B cell (primary cell): ENCODE results near the gene GLMN. TPM values are rescaled to one million over a fixed set of nuclear protein-coding genes. Genes with fewer than 3 reads are reported as not detected.
"Not testable (repeated sequence)": the region's sequence is repeated elsewhere in the genome, so short reads cannot be mapped to it uniquely, and the experiment has no call there.

Experiments
- ATAC-seq: fragments of 200-7000 bp; cut with Tn5 transposase; one replicate; pipeline ENCODE4 v1.10.0; 2021; ENCODE audit warnings: low read depth, mild to moderate bottlenecking, moderate number of reproducible peaks, moderate library complexity
- CTCF ChIA-PET: fragments of 350-600 bp; sonication (Branson Sonifier 250); formaldehyde crosslinking; loops from one replicate; lab custom pipeline; 2021; ENCODE audit warnings: antibody characterized with exemption, inconsistent platforms; lab: Charles Lee
- POLR2A ChIA-PET: fragments of 350-600 bp; sonication (Branson Sonifier 250); formaldehyde crosslinking; loops from one replicate; lab custom pipeline; 2021; ENCODE audit warnings: antibody characterized with exemption; lab: Charles Lee
- DNase-seq: peaks from one replicate; pipeline ENCODE4 v3.0.0; 2013
- H2AFZ ChIP-seq: 2 replicates; pipeline ENCODE4 v1.6.1; 2012; ENCODE audit warnings: mild to moderate bottlenecking, low read depth, low read length; ENCODE audit not compliant: insufficient read depth, poor library complexity, severe bottlenecking
- H3K27ac ChIP-seq, 2 donors: 1 replicate in 1 of 2; 2 replicates in 1 of 2; pipeline ENCODE4 v1.5.1; 2012 to 2013; ENCODE audit warnings: low read length in 2 of 2, mild to moderate bottlenecking in 2 of 2, moderate library complexity in 1 of 2
- H3K27me3 ChIP-seq, 4 experiments: fragments of 200-600 bp in 1 of 4; sonication (generic) in 1 of 4; replicated peaks in 1 of 4; 1 replicate in 2 of 4; 2 replicates in 2 of 4; pipeline versions ENCODE4 v1.6.1 to v1.7.0; 2013 to 2016; ENCODE audit warnings: low read length in 3 of 4, mild to moderate bottlenecking in 2 of 4, mixed read lengths in 1 of 4, moderate library complexity in 1 of 4; ENCODE audit not compliant: insufficient read depth in 4 of 4, control insufficient read depth in 3 of 4; ENCODE audit errors: control extremely low read depth in 1 of 4
- H3K36me3 ChIP-seq, 2 experiments: replicated peaks in 1 of 2; 1 replicate in 1 of 2; 2 replicates in 1 of 2; pipeline versions ENCODE4 v1.6.1 to v1.7.1; 2013; ENCODE audit warnings: low read length in 1 of 2; ENCODE audit not compliant: insufficient read depth in 2 of 2, control insufficient read depth in 1 of 2; ENCODE audit errors: control extremely low read depth in 1 of 2, extremely low read depth in 1 of 2
- H3K4me1 ChIP-seq, 2 donors: fragments of 200-600 bp in 1 of 2; sonication (generic) in 1 of 2; 1 replicate in 1 of 2; 2 replicates in 1 of 2; pipeline versions ENCODE4 v1.5.1 to v1.6.1; 2013 to 2017; ENCODE audit warnings: low read length in 2 of 2; ENCODE audit not compliant: control insufficient read depth in 2 of 2, insufficient read depth in 2 of 2
- H3K4me2 ChIP-seq: replicated peaks from 2 replicates; pipeline ENCODE3; 2012; ENCODE audit warnings: mild to moderate bottlenecking, low read depth, low read length; ENCODE audit not compliant: poor library complexity, severe bottlenecking
- H3K4me3 ChIP-seq, 5 experiments: fragments of 200-600 bp in 1 of 5; sonication (generic) in 1 of 5; 1 replicate in 3 of 5; 2 replicates in 2 of 5; pipeline versions ENCODE4 v1.5.1 to v1.7.0; 2011 to 2016; ENCODE audit warnings: low read length in 4 of 5, mild to moderate bottlenecking in 4 of 5, low read depth in 2 of 5, control low read depth in 1 of 5, moderate library complexity in 1 of 5; ENCODE audit not compliant: insufficient read depth in 1 of 5; ENCODE audit errors: control extremely low read depth in 1 of 5, extremely low read depth in 1 of 5
- H3K79me2 ChIP-seq: fragments of 200-600 bp; sonication (generic); one replicate; pipeline ENCODE4 v1.6.0; 2016; ENCODE audit warnings: low read length; ENCODE audit not compliant: control insufficient read depth, insufficient read depth
- H3K9ac ChIP-seq: fragments of 200-600 bp; sonication (generic); 2 replicates; pipeline ENCODE4 v1.6.1; 2017; ENCODE audit warnings: mild to moderate bottlenecking, low read length, moderate library complexity
- H3K9me3 ChIP-seq, 3 donors: one replicate each; pipeline versions ENCODE4 v1.6.1 to v1.7.1; 2013; ENCODE audit warnings: low read length in 2 of 3; ENCODE audit not compliant: control insufficient read depth in 2 of 3, insufficient read depth in 1 of 3; ENCODE audit errors: control extremely low read depth in 1 of 3
- H4K20me1 ChIP-seq: 2 replicates; pipeline ENCODE4 v1.6.0; 2012; ENCODE audit warnings: mild to moderate bottlenecking, low read length; ENCODE audit not compliant: insufficient read depth, control insufficient read depth, poor library complexity, severe bottlenecking
- H3K27ac Mint-ChIP-seq: one replicate; pipeline ENCODE4 v1.8.0; 2021; ENCODE audit warnings: mixed read lengths
- H3K27me3 Mint-ChIP-seq: one replicate; pipeline ENCODE4 v1.8.0; 2021; ENCODE audit warnings: mixed read lengths
- H3K4me1 Mint-ChIP-seq: one replicate; pipeline ENCODE4 v1.8.0; 2021; ENCODE audit warnings: mixed read lengths
- H3K4me3 Mint-ChIP-seq: one replicate; pipeline ENCODE4 v1.8.0; 2021; ENCODE audit warnings: mixed read lengths
- H3K9me3 Mint-ChIP-seq: one replicate; pipeline ENCODE4 v1.8.0; 2022; ENCODE audit warnings: mixed read lengths; ENCODE audit not compliant: insufficient read depth
- EZH2 ChIP-seq: IDR thresholded peaks from 2 replicates; pipeline ENCODE4 v1.6.1; 2012; ENCODE audit warnings: borderline replicate concordance, low read depth, mild to moderate bottlenecking, moderate library complexity, low read length; ENCODE audit not compliant: insufficient read depth, poor library complexity, severe bottlenecking
- WGBS: methylation state at CpG from one replicate; pipeline ENCODE4 v1.1.5; 2013; ENCODE audit warnings: missing lambda C conversion rate; ENCODE audit not compliant: insufficient coverage; 5-methylcytosine and 5-hydroxymethylcytosine counted together
- intact Hi-C: fragments of 100-400 bp; cut with micrococcal nuclease; formaldehyde crosslinking; loops from one replicate; pipeline ENCODE4 v1.10.0; 2022
- polyA plus RNA-seq: library from polyadenylated mRNA; depleted of rRNA; stranded (reverse); fragments of >200 nt; gene quantifications from 2 replicates; pipeline ENCODE4 v1.2.3, GENCODE V29; 2012
- total RNA-seq, 2 donors: library from RNA; stranded (reverse); fragments of 120-200 nt in 1 of 2; gene quantifications; 1 replicate in 1 of 2; 2 replicates in 1 of 2; pipeline versions ENCODE4 v1.2.3 to v1.2.4, GENCODE V29; 2013 to 2022
- TF ChIP-seq, protein P1 (sequence below): fragments of 200-600 bp; IDR thresholded peaks from one replicate; pipeline ENCODE4 v1.8.0; 2022; ENCODE audit warnings: antibody characterized with exemption, mild to moderate bottlenecking

Gene GLMN
- total and polyA plus RNA-seq, 2 donors (not counting 1 experiment from before 2014, with no cell fraction given) = 2.8 to 13.6 TPM

DNA sequence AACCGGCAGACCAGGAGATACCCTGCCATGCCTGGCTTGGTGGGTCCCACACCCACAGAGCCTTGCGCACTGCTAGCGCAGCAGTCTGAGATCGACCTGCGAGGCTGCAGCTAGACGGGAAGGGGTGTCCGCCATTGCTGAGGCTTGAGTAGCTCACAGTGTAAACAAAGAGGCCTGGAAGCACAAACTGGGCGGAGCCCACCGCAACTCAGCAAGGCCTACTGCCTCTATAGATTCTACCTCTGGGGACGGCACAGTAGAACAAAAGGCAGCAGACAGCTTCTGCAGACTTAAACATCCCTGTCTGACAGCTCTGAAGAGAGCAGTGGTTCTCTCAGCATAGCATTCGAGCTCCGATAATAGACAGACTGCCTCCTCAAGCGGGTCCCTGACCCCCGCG is 19.0 kb downstream of the GLMN start:
- H3K4me1 ChIP-seq, H3K27ac Mint-ChIP-seq, H4K20me1 ChIP-seq, DNase-seq, H3K4me3 Mint-ChIP-seq, H3K4me2 ChIP-seq, H3K4me1 Mint-ChIP-seq, intact Hi-C loops, H3K27me3 Mint-ChIP-seq, H3K9me3 Mint-ChIP-seq, H3K27ac ChIP-seq, CTCF ChIA-PET, H3K27me3 ChIP-seq, H3K9ac ChIP-seq, H3K4me3 ChIP-seq, POLR2A ChIA-PET, ATAC-seq, H3K79me2 ChIP-seq, H3K9me3 ChIP-seq, H2AFZ ChIP-seq: not testable (repeated sequence)
- 97% methylated on average over 15 of the region's 15 CpGs for WGBS
- peaks cover 0 to 32% of the 10 kb centered on the region in 2 experiments for H3K36me3 ChIP-seq

DNA sequence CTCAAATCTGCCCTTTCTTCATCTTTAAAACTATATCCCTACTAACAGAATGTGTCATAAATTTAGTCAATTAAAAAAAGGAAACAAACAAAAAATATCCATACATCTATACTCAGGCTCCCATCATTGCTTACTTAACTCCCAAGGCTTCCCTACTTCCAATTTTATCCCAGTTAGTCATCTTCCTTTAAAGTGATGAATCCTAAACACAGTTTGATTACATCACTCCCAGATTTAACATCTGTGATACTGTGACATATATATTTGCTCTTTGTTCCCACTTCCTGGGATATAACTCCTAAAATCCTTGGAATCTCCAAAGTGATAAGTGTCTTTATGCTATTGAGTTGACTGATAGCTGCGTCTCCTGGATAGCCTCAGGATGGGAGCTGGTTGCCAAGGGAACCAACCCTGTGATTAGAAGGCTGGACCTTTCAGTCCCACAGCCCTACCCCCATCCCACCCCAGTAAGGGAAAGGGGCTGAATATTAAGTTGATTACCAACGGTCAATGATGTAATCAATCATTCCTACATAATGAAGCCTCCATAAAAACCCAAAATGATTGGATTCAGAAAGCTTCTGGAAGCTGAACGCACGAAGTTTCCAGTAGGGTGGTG is 21.6 kb downstream of the GLMN start:
- no peaks in the 10 kb centered on the region for H3K27me3 Mint-ChIP-seq
- Histone ChIP-seq H3K4me3 (no peak overlapping the region), H3K27me3 (no peaks in the 10 kb centered on the region), H4K20me1 (no peaks in the 10 kb centered on the region), H3K79me2 (no peaks in the 10 kb centered on the region), H3K27ac (no peak overlapping the region), H3K9me3 (peaks cover 0 to 1% (median 0%) of the 10 kb centered on the region in 3 donors), H3K9ac (no peak overlapping the region), H3K36me3 (peaks cover 2 to 39% of the 10 kb centered on the region in 2 experiments), H2AFZ (no peak overlapping the region), H3K4me2 (no peak overlapping the region), H3K4me1 (no peaks in the 10 kb centered on the region)
- ATAC-seq (no peak), DNase-seq (no peak)
- H3K9me3 Mint-ChIP-seq = no peaks in the 10 kb centered on the region
- CTCF ChIA-PET = no interaction called here
- H3K27ac Mint-ChIP-seq = no peak overlapping the region
- H3K4me1 Mint-ChIP-seq = peaks cover 5% of the 10 kb centered on the region
- TF ChIP-seq EZH2 = no peak
- TF ChIP-seq, protein P1, sequence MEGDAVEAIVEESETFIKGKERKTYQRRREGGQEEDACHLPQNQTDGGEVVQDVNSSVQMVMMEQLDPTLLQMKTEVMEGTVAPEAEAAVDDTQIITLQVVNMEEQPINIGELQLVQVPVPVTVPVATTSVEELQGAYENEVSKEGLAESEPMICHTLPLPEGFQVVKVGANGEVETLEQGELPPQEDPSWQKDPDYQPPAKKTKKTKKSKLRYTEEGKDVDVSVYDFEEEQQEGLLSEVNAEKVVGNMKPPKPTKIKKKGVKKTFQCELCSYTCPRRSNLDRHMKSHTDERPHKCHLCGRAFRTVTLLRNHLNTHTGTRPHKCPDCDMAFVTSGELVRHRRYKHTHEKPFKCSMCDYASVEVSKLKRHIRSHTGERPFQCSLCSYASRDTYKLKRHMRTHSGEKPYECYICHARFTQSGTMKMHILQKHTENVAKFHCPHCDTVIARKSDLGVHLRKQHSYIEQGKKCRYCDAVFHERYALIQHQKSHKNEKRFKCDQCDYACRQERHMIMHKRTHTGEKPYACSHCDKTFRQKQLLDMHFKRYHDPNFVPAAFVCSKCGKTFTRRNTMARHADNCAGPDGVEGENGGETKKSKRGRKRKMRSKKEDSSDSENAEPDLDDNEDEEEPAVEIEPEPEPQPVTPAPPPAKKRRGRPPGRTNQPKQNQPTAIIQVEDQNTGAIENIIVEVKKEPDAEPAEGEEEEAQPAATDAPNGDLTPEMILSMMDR = no peak
- WGBS = no CpG with 5 or more reads among the region's 4 CpGs
- POLR2A ChIA-PET = no interaction called here
- no peak overlapping the region for H3K4me3 Mint-ChIP-seq
- intact Hi-C loops = no loop called here
